HepG2 (cell line): ENCODE measurements around the gene IL13. TPM values are rescaled to one million over a fixed set of nuclear protein-coding genes. Genes with fewer than 3 reads are reported as not detected.

Experiments
- ATAC-seq: fragments of 200-7000 bp; cut with Tn5 transposase; 3 replicates; pipeline ENCODE4 v1.9.1; 2020; ENCODE audit warnings: mild to moderate bottlenecking, moderate library complexity
- BruUV-seq: library from RNA; stranded (reverse); fragments of 400-500 nt; replicated peaks from 2 replicates; lab custom pipeline; 2021; lab: Mats Ljungman, UMichigan
- CTCF ChIA-PET: fragments of 300-600 bp; formaldehyde crosslinking; extraction: SDS; loops from one replicate; lab custom pipeline; 2021; ENCODE audit warnings: low total read pairs, inconsistent platforms, low intra/inter-chr PET ratio; lab: Yijun Ruan, JAX
- POLR2A ChIA-PET: fragments of 350-600 bp; sonication (Branson Sonifier 250); formaldehyde crosslinking; loops from one replicate; lab custom pipeline; 2020; ENCODE audit warnings: antibody characterized with exemption, inconsistent platforms; lab: Yijun Ruan, JAX
- DNase-seq: peaks from one replicate; pipeline ENCODE4 v3.0.0-alpha.2; 2015; ENCODE audit warnings: low spot score
- FAIRE-seq: peaks from 3 replicates; lab custom pipeline; 2011; peaks lifted over from hg19 to GRCh38; lab: Jason Lieb, UNC
- H2AFZ ChIP-seq: one replicate; pipeline ENCODE4 v1.6.1; 2011; ENCODE audit warnings: low read length, inconsistent platforms
- H3K27ac ChIP-seq: fragments of 300-600 bp; 3 replicates; pipeline ENCODE4 v1.8.0; 2011; ENCODE audit warnings: mixed run types, mild to moderate bottlenecking, mixed read lengths, low read length, inconsistent platforms; ENCODE audit not compliant: insufficient read depth; ENCODE audit errors: extremely low read length
- H3K27me3 ChIP-seq, 2 experiments: fragments of 200-600 bp in 1 of 2; 2 replicates in 1 of 2; 3 replicates in 1 of 2; pipeline versions ENCODE4 v1.6.0 to v1.8.0; 2011; ENCODE audit warnings: low read length in 2 of 2, mild to moderate bottlenecking in 2 of 2, moderate library complexity in 2 of 2, inconsistent platforms in 1 of 2; ENCODE audit not compliant: insufficient read depth in 2 of 2, control insufficient read depth in 1 of 2
- H3K36me3 ChIP-seq, 2 experiments: fragments of 200-600 bp in 1 of 2; replicated peaks in 1 of 2; 2 replicates in 1 of 2; 3 replicates in 1 of 2; pipeline versions ENCODE4 v1.5.1 to v1.8.0; 2011; ENCODE audit warnings: low read length in 2 of 2, inconsistent platforms in 1 of 2; ENCODE audit not compliant: insufficient read depth in 2 of 2, control insufficient read depth in 1 of 2
- H3K4me1 ChIP-seq: 2 replicates; pipeline ENCODE4 v1.5.1; 2012; ENCODE audit warnings: low read length, inconsistent platforms; ENCODE audit not compliant: insufficient read depth
- H3K4me2 ChIP-seq: 2 replicates; pipeline ENCODE4 v1.6.0; 2011; ENCODE audit warnings: low read depth, low read length, inconsistent platforms
- H3K4me3 ChIP-seq, 3 experiments: fragments of 200-600 bp in 1 of 3; sonication (generic), shearing (Covaris generic) in 1 of 3; replicated peaks in 1 of 3; 2 replicates each; pipeline ENCODE4 v1.5.1; 2011 to 2016; ENCODE audit warnings: low read length in 3 of 3, inconsistent platforms in 2 of 3, low read depth in 2 of 3, mild to moderate bottlenecking in 2 of 3, control low read depth in 1 of 3, mixed read lengths in 1 of 3; ENCODE audit not compliant: insufficient read depth in 1 of 3
- H3K79me2 ChIP-seq: one replicate; pipeline ENCODE4 v1.6.1; 2011; ENCODE audit warnings: low read length, inconsistent platforms; ENCODE audit not compliant: insufficient read depth
- H3K9ac ChIP-seq: 2 replicates; pipeline ENCODE4 v1.6.0; 2011; ENCODE audit warnings: mild to moderate bottlenecking, low read depth, low read length, inconsistent platforms; ENCODE audit not compliant: insufficient read depth
- H3K9me3 ChIP-seq: 2 replicates; pipeline ENCODE4 v1.5.1; 2012; ENCODE audit warnings: mild to moderate bottlenecking, low read length
- H4K20me1 ChIP-seq: 2 replicates; pipeline ENCODE4 v1.6.0; 2011; ENCODE audit warnings: inconsistent platforms, mild to moderate bottlenecking, low read length, moderate library complexity; ENCODE audit not compliant: insufficient read depth
- IKZF4 ChIP-seq: sonication (generic); formaldehyde crosslinking; IDR thresholded peaks from 2 replicates; pipeline ENCODE4 v1.5.1; 2020; ENCODE audit warnings: borderline replicate concordance, mild to moderate bottlenecking, low read depth, missing genetic modification reagents; ENCODE audit errors: not compliant biosample characterization
- MEIS2 ChIP-seq: sonication (generic); formaldehyde crosslinking; IDR thresholded peaks from 2 replicates; pipeline ENCODE4 v1.9.0; 2021; ENCODE audit warnings: mild to moderate bottlenecking, missing genetic modification reagents
- NFATC3 ChIP-seq: sonication (generic); formaldehyde crosslinking; IDR thresholded peaks from 2 replicates; pipeline ENCODE4 v1.5.1; 2020; ENCODE audit warnings: mild to moderate bottlenecking, missing genetic modification reagents
- PHF20 ChIP-seq: sonication (generic); formaldehyde crosslinking; IDR thresholded peaks from 2 replicates; pipeline ENCODE4 v1.5.0; 2020; ENCODE audit warnings: mild to moderate bottlenecking, missing genetic modification reagents
- POLR2AphosphoS2 ChIP-seq: IDR thresholded peaks from 2 replicates; pipeline ENCODE4 v1.6.1; 2011; ENCODE audit warnings: low read depth, low read length, improper control_type of control experiment
- RFX5 ChIP-seq: IDR thresholded peaks from 2 replicates; pipeline ENCODE4 v1.6.1; 2011; ENCODE audit warnings: low read depth, low read length, improper control_type of control experiment
- TBP ChIP-seq: sonication (generic); formaldehyde crosslinking; IDR thresholded peaks from 2 replicates; pipeline ENCODE4 v1.5.0; 2020; ENCODE audit warnings: missing genetic modification reagents
- TCF12 ChIP-seq, 2 experiments: fragments of 450-650 bp in 1 of 2; sonication (generic) in 1 of 2; formaldehyde crosslinking in 1 of 2; IDR thresholded peaks; 2 replicates each; pipeline versions ENCODE4 v1.6.1 to v1.8.0; 2017 to 2022; ENCODE audit warnings: antibody characterized with exemption in 1 of 2, mild to moderate bottlenecking in 1 of 2, missing genetic modification reagents in 1 of 2, moderate library complexity in 1 of 2
- U2AF2 ChIP-seq: fragments of 200-400 bp; formaldehyde crosslinking; IDR thresholded peaks from 2 replicates; pipeline ENCODE4 v1.6.1; 2017; ENCODE audit warnings: low read depth, mild to moderate bottlenecking, low read length
- YY1 ChIP-seq: IDR thresholded peaks from 2 replicates; pipeline ENCODE4 v1.6.1; 2011; ENCODE audit warnings: low read length, low read depth, moderate library complexity, mild to moderate bottlenecking; ENCODE audit not compliant: insufficient read depth, insufficient replicate concordance
- ZFP36L1 ChIP-seq: sonication (generic); formaldehyde crosslinking; IDR thresholded peaks from 2 replicates; pipeline ENCODE4 v1.8.0; 2022; ENCODE audit warnings: mild to moderate bottlenecking, missing genetic modification reagents, moderate library complexity
- ZFP37 ChIP-seq: sonication (generic); formaldehyde crosslinking; IDR thresholded peaks from 2 replicates; pipeline ENCODE4 v1.4.0; 2020; ENCODE audit warnings: missing genetic modification reagents, borderline replicate concordance
- ZNF619 ChIP-seq: sonication (generic); formaldehyde crosslinking; IDR thresholded peaks from 2 replicates; pipeline ENCODE4 v1.4.0; 2020; ENCODE audit warnings: mild to moderate bottlenecking, missing genetic modification reagents
- ZNF644 ChIP-seq: IDR thresholded peaks from 2 replicates; pipeline ENCODE4 v1.6.1; 2016; ENCODE audit warnings: low read depth
- WGBS: methylation state at CpG from one replicate; pipeline ENCODE4 v1.1.6; 2017; ENCODE audit warnings: low lambda C conversion rate; 5-methylcytosine and 5-hydroxymethylcytosine counted together
- in situ Hi-C: cut with HindIII; loops from 2 replicates; pipeline ENCODE4 v1.10.0; 2017; ENCODE audit warnings: low pct_unique_long_range_greater_than_20kb; ENCODE audit not compliant: extremely low pct_ligation_motif_present
- intact Hi-C: fragments of 100-400 bp; cut with micrococcal nuclease; formaldehyde crosslinking; loops from one replicate; pipeline ENCODE4 v1.10.0; 2022; ENCODE audit not compliant: unreplicated experiment
- polyA plus RNA-seq, 8 experiments: library from polyadenylated mRNA; depleted of rRNA in 3 of 8; stranded (reverse) in 7 of 8; unstranded in 1 of 8; fragments of >200 nt; fragmentation: Illumina TruSeq in 4 of 8; extraction: Trizol in 4 of 8; gene quantifications; 2 replicates each; pipeline versions ENCODE4 v1.2.1 to v1.2.3, GENCODE V29; 2011 to 2016; ENCODE audit warnings: low read depth in 4 of 8, missing spikeins in 1 of 8, mixed read lengths in 1 of 8; ENCODE audit not compliant: insufficient read depth in 1 of 8
- total RNA-seq, 5 experiments: library from RNA; depleted of rRNA; stranded (reverse); fragments of >200 nt; fragmentation: Illumina TruSeq; extraction: Trizol; gene quantifications; 2 replicates each; pipeline ENCODE4 v1.2.3, GENCODE V29; 2016; ENCODE audit warnings: low read depth in 1 of 5
- TF ChIP-seq, protein P1 (sequence below): sonication (generic); formaldehyde crosslinking; IDR thresholded peaks from 2 replicates; pipeline ENCODE4 v1.5.0; 2020; ENCODE audit warnings: mild to moderate bottlenecking, missing genetic modification reagents, borderline replicate concordance
- TF ChIP-seq, protein P2 (sequence below): sonication (generic); formaldehyde crosslinking; IDR thresholded peaks from 2 replicates; pipeline ENCODE4 v1.5.0; 2020; ENCODE audit warnings: missing genetic modification reagents, mild to moderate bottlenecking, borderline replicate concordance
- TF ChIP-seq, protein P3 (sequence below): sonication (generic); formaldehyde crosslinking; IDR thresholded peaks from 2 replicates; pipeline ENCODE4 v1.4.0; 2020; ENCODE audit warnings: missing genetic modification reagents
- TF ChIP-seq, protein P4 (sequence below): IDR thresholded peaks from 2 replicates; pipeline ENCODE4 v1.6.1; 2016; ENCODE audit warnings: low read depth, control low read depth

Gene IL13
- total and polyA plus RNA-seq, 2 of the 13 experiments (the other 11 are each of a cell fraction or from before 2014, with no cell fraction given) = 0.05 TPM; not detected in 1

DNA sequence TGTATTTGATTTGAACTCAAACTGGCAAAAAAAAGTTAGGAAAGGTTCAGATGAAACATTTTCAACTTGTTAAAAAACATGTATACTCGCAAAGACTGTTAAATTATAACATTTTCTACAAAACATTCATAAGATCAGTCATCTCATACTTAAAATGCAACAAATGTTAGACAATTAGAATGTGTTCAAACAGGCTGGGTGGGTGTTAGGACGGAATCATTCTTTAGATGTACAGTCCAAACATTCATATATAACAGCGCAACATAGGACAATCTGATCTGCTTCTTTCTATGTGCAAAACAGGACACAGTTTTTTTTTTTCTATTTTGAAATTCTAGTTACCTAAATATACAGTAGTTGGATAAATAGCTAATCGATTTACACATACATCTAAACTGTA is 38.0 kb downstream of the IL13 start:
- H3K27me3 ChIP-seq = no peaks in the 10 kb centered on the region
- intact Hi-C loops = no loop called here
- ChIA-PET CTCF (no interaction called here), POLR2A (no interaction called here)
- no peak overlapping the region for H3K9ac ChIP-seq
- DNase-seq = no peak
- no peak for FAIRE-seq
- peaks cover 2 to 3% of the 10 kb centered on the region in 2 experiments; a peak in 1 of 5 replicates for H3K36me3 ChIP-seq
- H4K20me1 ChIP-seq = no peaks in the 10 kb centered on the region
- no peak overlapping the region for H2AFZ ChIP-seq
- no TSS peak for BruUV-seq
- 85% methylated on average over 4 of the region's 4 CpGs for WGBS
- in situ Hi-C loops = no loop called here
- H3K9me3 ChIP-seq = no peaks in the 10 kb centered on the region
- no peak overlapping the region for H3K4me2 ChIP-seq
- no peaks in the 10 kb centered on the region for H3K4me1 ChIP-seq
- no peak for ATAC-seq
- no peaks in the 10 kb centered on the region for H3K79me2 ChIP-seq
- TF ChIP-seq U2AF2 (no peak), NFATC3 (CRISPR knock-in tag) (no peak), RFX5 (no peak), ZNF619 (CRISPR knock-in tag) (no peak), YY1 (no peak), POLR2AphosphoS2 (no peak), TCF12 (IDR thresholded peaks at IDR 0.05) (no peak), TCF12 (CRISPR knock-in tag; IDR thresholded peaks at IDR 0.05) (no peak), TBP (CRISPR knock-in tag) (no peak), IKZF4 (CRISPR knock-in tag) (no peak), PHF20 (CRISPR knock-in tag) (no peak), MEIS2 (no peak), ZNF644 (CRISPR knock-in tag) (no peak), ZFP36L1 (CRISPR knock-in tag) (no peak), ZFP37 (CRISPR knock-in tag) (no peak)
- TF ChIP-seq, protein P1, sequence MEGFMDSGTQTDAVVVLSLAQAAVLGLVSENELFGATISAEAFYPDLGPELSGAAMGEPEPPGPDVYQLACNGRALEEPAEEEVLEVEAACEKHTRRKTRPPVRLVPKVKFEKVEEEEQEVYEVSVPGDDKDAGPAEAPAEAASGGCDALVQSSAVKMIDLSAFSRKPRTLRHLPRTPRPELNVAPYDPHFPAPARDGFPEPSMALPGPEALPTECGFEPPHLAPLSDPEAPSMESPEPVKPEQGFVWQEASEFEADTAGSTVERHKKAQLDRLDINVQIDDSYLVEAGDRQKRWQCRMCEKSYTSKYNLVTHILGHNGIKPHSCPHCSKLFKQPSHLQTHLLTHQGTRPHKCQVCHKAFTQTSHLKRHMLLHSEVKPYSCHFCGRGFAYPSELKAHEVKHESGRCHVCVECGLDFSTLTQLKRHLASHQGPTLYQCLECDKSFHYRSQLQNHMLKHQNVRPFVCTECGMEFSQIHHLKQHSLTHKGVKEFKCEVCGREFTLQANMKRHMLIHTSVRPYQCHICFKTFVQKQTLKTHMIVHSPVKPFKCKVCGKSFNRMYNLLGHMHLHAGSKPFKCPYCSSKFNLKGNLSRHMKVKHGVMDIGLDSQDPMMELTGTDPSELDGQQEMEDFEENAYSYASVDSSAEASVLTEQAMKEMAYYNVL (CRISPR knock-in tag) = no peak
- TF ChIP-seq, protein P2, sequence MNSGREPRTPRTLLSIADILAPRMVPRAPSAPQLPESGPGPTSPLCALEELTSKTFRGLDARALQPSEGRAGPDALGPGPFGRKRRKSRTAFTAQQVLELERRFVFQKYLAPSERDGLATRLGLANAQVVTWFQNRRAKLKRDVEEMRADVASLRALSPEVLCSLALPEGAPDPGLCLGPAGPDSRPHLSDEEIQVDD (CRISPR knock-in tag) = no peak
- TF ChIP-seq, protein P3, sequence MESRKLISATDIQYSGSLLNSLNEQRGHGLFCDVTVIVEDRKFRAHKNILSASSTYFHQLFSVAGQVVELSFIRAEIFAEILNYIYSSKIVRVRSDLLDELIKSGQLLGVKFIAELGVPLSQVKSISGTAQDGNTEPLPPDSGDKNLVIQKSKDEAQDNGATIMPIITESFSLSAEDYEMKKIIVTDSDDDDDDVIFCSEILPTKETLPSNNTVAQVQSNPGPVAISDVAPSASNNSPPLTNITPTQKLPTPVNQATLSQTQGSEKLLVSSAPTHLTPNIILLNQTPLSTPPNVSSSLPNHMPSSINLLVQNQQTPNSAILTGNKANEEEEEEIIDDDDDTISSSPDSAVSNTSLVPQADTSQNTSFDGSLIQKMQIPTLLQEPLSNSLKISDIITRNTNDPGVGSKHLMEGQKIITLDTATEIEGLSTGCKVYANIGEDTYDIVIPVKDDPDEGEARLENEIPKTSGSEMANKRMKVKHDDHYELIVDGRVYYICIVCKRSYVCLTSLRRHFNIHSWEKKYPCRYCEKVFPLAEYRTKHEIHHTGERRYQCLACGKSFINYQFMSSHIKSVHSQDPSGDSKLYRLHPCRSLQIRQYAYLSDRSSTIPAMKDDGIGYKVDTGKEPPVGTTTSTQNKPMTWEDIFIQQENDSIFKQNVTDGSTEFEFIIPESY (CRISPR knock-in tag) = no peak
- TF ChIP-seq, protein P4, sequence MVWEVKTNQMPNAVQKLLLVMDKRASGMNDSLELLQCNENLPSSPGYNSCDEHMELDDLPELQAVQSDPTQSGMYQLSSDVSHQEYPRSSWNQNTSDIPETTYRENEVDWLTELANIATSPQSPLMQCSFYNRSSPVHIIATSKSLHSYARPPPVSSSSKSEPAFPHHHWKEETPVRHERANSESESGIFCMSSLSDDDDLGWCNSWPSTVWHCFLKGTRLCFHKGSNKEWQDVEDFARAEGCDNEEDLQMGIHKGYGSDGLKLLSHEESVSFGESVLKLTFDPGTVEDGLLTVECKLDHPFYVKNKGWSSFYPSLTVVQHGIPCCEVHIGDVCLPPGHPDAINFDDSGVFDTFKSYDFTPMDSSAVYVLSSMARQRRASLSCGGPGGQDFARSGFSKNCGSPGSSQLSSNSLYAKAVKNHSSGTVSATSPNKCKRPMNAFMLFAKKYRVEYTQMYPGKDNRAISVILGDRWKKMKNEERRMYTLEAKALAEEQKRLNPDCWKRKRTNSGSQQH = no peak
- no peak overlapping the region for H3K27ac ChIP-seq
- H3K4me3 ChIP-seq = no peak overlapping the region
